G401.6 (cell line): Measurements from ENCODE around the gene TCEAL1.
"Not testable (repeated sequence)": the region's sequence is repeated elsewhere in the genome, so short reads cannot be mapped to it uniquely, and the experiment has no call there.

Experiments
- FAIRE-seq: peaks from 2 replicates; lab custom pipeline; 2012; peaks lifted over from hg19 to GRCh38; lab: Jason Lieb, UNC

Gene TCEAL1

DNA sequence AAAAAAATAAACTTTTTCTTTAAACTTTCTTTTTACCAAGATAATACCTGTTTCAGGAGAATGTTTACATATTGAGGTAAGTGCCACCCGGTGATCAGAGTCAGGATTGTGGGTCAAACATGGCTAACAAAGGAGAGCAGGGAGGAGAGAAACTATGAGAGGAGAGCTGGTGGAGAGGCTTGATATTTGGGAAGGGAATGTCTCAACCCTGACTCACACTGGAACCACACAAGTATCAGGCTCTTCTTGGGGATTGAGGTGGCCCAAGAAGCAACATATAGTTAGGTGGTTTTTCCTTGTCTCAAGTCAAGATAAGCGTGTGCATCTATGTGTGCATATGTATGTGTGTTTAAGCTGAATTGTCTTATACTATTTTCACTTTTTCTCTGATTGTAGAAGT is 6.7 kb downstream of the TCEAL1 start:
- FAIRE-seq: no peak

DNA sequence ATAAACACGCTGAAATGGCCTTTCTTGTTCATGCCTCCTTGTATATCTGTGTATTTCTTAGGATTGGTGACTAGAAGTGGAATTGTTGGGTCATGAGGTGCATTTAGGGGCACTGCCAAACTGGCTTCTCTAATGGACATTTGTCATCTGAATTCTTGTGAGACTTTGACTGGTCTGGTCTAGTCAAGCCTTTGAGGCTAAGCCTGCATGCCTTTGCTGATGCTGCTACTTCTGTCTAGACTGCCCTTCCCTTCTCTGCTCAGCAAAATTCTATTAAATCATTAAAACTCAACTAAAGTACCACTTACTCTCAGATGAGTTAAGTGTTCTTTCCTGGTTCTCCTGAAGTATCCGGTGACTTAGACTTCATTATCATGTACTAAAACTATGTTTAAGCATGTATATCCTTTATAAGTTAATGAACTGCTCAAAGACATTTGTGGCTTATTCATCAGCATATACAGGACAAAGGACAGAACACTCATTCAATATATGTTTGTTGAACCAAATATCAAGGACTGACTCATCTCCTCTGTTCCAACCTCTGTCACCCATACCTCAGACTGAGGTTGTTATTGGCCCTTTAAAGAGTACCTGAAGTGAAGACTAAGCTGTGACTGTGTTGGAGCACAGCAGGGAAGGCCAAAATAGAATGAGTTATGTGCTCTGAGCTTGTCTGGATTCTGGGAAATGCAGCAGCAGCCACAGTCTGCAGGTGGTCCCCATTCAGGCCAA is 9.0 kb downstream of the TCEAL1 start:
- no peak for FAIRE-seq

DNA sequence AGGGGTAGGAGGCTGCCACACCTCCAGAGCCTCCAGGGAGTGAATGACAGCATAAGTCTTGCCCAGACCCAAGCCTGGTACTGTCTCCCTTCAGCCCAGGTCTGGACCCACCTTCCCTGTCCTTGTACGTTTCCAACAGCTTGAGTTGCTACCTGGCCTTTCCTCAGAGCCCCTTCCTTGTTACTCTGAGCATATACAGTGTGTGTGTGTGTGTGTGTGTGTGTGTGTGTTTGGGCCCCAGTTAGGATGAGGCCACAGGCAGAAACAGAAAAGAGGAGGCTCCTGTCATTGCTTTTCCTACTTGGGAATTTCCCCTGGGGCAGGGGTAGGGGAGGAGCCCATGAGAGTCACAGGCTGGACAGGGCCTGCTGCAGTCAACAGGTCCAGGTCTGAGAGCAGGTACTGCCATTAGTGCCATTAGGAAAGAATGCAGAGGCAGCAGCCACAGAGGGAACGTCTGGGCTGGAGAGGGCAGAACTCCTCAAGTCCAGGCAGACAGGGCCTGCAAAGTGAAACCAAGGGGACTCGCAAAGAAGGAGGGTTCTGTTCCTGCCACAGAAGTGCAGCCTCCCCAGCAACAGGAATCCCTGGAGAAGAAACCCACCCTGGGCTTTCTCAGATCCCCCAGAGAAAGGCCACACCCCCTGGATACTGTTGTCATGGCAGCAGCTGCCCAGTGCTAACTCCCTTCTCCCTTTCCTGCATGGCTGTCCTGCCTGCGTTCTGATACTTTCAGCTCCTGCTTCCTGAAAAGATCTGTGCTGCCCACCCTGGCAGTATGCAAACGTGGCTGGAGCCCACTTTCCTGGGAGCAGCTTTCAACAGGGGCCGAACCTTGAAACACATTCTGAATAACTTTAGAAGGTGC is 9.9 kb downstream of the TCEAL1 start:
- not testable (repeated sequence) for FAIRE-seq

DNA sequence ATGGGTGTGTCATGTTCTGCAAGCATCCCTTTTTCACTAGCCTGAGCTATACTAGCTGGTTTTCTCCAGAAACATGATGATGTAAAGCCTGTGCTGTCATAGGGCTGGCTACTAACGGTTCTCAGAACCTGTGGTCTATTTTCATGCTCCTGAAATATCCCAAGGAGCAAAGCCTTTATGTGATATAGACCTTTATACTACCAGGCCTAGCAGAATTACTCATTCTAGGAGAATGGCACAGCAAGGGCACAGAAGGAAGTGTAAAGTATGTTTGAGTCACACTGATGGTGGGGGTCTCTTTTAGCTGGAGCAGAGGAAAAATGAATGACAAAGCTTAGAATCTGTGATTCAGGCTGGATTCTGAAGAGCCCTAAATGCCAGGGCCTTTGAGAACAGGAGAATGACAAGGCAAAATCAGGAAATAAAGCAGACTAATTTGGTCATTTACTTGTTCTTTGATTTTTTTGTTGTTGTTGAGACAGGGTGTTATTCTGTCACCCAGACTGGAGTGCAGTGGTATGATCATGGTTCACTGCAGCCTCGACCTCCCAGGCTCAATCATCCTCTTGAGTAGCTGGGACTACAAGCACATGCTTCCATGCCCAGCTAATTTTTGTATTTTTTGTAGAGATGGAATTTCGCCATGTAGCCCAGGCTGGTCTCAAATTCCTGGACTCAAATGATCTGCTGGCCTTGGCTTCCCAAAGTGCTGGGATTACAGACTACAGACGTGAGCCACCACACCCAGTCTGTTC is 11.8 kb downstream of the TCEAL1 start:
- FAIRE-seq: no peak

DNA sequence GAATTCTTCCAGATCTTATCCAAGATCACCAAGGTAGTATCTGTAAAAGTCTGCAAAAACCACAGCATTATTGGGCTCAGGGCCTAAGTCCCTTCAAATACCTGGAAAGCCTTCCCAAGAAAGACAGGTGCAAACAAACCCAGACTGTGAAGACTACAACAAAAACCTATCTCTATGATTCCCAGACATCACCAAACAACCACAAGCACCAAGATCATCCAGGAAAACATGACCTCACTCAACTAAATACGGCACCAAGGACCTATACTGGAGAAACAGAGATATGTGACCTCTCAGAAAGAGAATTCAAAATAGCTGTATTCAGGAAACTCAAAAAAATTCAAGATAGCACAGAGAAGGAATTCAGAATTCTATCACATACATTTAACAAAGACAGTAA is 15.3 kb downstream of the TCEAL1 start:
- no peak for FAIRE-seq

DNA sequence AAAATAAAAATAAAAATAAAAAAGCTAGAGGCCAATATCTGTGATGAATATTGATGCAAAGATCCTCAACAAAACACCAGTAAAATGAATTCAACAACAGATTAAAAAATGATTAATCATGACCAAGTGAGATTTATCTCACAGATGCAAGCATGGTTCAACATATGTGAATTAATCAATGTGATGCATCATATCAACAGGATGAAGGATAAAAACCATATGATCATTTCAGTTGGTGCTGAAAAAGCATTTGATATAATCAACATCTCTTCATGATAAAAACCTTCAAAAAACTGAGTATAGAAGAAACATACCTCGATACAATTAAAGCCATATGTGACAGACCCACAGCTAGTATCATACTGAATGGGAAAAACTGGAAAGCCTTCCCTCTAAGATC is 18.9 kb downstream of the TCEAL1 start:
- no peak for FAIRE-seq

DNA sequence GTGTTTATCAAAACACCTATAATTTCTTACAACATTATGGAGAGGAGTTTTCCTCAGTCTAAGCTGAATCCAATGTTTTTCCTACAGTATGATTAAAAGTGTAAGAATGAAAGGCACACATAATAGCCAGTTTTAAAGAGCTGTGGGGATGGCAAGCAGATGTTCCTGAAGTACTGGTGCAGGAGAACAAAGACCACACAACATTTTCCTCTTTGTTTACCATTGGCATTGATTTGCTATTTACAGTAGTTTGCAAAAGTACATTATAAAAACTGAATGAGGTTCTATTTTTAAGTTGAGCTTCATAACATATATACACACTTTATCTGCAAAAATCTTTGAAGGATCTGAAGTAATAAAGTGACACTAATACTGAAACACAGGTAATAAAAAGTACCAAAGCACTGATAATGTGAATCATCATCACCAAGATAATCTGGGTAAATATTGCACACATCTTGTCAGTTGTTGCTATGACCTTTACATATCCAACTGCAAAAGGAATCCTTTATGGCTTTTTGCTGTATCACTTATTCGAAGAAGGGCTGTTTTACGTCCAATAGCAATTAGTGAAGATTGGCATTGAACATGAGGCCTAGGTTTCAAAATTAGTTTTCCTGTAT is 22.5 kb downstream of the TCEAL1 start:
- no peak for FAIRE-seq

DNA sequence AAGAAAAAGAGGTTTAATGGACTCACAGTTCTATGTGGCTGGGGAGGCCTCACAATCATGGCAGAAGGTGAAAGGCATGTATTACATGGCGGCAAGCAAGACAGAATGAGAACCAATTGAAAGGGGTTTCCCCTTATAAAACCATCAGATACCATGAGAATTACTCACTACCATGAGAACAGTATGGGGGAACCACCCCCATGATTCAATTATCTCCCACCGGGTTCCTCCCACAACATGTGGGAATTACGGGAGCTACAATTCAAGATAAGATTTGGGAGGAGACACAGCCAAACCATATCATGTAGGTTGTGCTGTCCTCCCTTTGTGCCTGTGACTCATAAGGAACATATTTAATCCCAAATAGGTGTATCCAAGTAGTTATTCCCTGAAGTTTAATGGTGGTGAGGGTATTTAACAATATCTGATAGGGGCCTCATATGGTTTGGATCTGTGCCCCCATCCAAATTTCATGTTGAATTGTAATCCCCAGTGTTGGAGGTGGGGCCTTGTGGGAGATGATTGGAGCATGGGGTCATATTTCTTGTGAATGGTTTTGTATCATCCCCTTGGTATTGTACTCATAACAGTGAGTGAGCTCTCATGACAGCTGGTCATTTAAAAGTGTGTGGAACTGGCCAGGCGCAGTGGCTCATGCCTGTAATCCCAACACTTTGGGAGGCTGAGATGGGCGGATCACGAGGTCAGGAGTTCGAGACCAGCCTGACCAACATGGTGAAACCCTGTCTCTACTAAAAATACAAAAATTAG is 26.6 kb downstream of the TCEAL1 start:
- not testable (repeated sequence) for FAIRE-seq

DNA sequence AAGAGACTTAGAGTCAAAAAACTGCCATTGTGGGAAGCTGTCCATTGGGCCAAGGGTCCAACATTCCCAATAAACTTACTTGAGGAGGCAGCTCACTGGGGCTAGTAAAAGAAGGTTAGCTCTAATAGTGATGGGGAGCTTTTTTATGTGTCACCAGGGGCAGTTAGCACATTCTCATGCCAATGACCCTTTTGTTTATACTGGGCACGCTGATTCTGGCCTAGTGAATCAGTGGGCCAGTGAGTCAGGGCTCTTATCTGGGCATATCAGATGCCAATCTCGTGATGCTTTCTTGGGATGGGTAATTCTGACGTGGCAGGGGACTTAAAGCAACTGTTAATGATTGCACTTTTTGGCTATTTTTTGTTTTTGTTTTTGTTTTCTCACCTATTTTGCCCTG is 27.8 kb downstream of the TCEAL1 start:
- no peak for FAIRE-seq

DNA sequence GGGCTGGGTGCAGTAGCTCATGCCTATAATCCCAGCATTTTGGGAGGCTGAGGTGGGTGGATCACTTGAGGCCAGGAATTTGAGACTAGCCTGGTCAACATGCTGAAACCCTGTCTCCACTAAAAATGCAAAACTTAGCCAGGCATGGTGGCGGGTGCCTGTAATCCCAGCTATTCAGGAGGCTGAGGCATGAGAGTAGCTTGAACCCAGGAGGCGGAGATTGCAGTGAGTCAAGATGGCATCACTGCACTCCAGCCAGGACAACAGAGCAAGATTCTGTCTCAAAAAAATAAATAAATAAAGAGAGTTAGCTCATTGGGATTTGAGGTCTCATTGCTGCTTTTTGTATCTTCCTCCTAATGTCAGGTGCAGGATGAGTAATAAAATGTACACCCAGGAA is 28.3 kb downstream of the TCEAL1 start:
- not testable (repeated sequence) for FAIRE-seq

DNA sequence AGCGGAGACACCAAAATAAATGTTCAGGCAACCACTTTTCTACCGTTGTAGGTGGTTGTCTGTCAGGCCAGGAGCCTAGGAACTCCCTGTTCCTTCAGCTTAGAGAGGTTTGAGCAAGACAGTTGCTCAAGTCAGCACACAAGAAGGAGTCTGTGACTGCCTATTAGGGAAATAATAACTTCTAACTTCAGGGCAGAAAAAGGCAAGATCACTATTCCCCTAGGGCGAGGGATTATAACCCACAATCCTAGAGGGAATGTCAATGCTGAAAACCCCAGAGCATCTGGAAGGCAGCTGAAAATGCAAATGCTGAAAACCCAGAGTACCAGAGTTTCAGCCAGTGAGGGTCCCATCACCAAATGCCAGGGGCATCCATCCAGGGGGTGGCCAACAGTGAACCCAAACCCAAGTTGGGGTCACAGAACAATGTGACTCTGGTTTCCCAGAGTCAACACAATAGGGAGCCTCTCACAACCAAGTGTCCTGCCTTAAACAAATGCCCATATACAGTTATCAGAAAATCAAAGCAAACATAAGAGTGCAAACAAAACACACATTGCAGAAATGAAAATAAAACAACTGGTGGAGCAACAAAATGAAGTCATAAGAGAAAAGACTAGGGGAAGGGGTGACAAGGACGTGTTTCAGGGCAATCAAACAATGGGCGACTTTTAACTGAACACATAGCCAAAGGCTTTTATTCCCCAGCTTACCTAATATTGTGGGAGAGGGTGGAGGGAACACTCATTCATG is 30.1 kb downstream of the TCEAL1 start:
- FAIRE-seq: no peak

DNA sequence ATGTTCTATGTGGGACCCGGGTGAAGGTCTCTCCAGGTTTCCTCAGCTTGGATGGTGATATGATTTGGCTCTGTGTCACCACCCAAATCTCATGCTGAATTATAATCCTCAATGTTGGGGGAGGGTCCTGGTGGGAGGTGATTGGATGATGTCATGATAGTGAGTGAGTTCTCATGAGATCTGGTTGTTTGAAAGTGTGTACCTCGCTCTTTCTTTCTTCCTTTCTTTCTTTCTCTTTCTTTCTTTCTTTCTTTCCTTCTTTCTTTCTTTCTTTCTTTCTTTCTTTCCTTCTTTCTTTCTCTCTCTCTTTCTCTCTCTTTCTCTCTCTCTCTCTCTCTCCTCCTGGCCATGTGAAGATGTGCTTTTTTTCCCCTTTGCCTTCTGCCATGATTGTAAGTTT is 30.7 kb downstream of the TCEAL1 start:
- not testable (repeated sequence) for FAIRE-seq

DNA sequence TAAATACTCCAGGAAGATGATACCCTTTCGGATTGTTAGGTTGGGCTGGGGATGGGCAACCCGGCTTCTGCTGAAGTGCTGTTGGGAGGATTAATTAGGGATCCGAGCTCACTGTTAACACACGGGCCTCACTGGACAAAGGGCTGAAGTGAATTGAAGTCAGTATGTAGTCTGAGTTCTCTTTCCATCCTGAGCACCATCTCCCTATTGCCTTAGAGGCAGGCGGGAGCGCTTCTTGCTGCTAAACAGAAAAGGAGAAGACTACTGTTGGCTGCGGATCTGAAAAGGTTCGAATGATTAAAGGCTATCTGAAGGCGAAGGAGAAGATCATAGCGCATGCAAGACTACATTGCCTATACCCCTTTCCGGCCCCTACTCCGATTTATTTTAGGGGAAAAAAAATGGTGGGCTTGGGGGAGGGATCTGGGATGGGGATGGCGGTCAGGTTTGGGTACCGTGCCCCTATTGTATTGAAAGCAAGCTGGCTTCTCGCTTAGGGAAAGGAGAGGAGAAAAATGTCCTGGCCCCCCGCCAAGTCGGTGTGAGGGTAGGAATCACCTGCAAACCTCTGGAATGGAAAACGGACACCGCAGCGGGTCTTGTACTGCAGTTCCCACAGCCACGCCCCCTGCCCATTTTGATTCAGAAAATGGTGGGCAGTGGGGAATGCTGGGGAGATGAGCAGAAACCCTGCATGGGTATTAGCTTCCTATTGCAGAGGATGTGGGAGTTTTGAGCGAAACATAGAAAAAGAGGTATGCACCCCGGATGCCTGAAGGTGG is 35.4 kb downstream of the TCEAL1 start:
- no peak for FAIRE-seq

DNA sequence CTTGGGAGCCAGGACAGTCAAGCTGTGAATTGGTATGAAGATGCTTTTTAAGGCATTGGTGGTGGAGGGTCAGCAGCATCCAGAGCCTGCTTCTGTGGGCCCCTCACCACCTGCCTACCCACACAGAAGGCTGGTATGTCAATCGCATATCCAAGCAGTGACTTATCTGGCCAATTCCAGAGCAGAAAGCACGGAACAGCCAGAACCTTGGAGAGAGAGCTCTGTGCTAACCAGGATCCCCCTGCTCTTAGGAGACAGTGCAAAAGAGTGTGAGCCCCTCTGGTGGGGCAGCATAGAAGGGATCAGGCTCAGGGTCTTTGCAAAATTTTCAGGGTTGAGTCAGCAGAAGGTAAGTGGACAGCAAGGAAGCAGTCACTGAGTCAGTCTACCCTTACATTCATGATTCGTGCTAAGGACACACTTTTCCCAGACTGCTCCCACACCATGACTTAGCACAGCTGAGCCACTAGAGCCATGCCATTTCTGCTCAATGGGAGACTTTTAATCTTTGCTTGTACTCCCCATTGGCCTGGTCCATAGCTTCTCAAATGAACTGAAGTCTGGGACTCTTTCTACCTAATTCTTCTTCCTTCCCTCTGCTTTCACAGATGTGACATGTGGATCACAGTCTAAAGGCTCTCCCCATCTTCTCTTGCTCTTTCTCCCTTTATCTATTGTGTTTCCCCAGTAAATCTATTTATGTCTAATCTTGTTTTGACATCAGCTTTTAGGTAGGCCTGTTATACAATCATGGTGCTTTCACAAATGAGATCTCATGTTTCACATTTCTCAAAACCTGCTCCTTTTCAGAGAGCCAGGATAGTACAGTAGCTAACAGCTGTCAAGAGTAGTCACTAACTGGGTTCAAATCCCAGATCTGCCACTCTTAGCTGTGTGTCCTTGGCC is 37.7 kb downstream of the TCEAL1 start:
- FAIRE-seq: no peak

DNA sequence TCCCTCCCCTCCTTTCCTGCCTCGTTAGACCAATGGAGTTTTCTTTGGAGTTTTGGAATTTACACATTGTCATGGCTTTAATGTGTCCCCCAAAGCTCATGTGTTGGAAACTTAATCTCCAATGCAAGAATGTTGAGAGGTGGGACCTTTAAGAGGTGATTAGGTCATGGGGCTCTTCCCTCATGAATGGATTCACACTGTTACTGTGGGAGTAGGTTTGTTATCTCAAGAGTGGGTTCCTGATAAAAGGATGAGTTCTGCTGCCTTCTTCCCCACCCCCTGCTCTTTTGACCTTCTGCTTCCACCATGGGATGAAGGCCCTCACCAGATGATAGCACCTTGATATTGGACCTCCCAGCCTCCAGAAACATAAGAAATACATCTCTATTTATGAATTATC is 41.0 kb downstream of the TCEAL1 start:
- no peak for FAIRE-seq

DNA sequence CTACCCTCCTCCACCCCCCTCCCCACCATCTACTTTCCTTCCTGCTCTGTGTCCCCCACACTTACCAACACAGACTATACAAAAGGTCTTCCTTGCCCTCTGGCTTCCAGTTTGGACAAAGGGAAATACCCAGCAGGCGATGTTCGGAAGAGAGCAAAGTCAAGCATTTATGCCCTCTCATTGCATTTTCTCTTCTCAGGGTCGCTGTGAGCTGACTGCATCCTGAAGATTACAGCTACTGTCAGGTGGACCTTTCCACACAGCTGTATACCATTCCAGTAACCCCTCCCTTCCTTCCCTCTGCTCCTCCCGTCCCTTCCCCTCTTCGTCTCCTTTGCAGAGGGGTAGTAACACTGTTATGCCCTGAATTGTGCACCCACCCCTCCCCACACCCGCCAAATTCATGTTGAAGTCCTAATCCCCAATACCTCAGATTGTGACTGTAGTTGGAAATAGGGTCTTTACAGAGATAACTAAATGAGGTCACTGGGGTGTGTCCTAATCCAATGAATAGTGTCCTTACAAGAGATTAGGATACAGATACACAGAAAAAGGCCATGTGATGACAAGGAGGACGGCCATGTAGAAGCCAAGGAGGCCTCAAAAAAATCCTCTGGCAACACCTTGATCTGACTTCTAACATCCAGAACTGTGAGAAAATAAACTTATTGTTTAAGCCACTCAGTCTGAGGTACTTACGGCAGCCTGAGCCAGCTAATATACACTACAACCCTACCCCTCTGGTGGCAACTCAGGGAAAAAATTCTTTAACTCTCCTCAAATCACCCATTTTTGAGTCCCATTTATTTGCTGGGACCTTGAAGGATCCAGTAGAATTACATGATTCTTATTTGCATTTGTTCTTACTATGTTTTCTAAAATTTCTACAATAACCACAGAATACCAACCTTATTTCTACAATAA is 46.0 kb downstream of the TCEAL1 start:
- FAIRE-seq: peak; percentile 90

DNA sequence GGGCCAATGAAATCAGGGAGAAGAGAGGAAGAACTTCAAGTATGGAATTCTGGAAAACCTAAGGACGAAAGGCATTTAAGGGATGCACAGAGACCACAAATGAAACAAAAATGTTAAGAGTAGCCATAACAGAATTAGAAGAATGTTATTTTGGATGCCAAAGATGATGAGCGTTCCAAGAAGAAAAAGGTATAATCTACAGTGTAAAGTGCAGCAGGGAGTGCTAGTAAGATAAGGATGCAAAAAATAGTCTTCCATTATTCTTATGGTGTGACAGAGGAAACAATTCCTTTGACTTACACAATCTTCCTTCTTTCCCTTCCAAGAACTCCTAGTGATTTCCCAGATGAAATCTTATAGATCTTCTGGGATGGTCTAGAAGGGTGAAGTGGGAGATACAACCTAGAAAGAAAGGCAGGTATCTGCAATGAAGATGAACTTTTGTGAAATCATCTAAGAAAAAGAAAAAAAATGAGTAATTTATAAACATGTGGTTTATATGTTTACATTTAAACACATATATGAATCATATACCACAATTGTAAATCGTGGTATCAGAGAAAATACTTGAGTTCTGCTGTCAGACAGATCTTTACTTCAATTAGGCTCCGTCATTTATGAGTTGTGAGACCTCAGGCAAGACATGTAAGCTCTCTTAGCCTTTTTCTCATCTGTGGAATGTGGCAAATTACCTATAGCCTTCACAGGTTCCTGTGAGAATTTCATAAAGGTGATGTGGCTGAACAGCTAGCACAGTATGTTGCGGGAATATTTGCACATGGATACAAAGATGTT is 49.6 kb downstream of the TCEAL1 start:
- FAIRE-seq: no peak
